H1 (cell line): ENCODE data around the gene EIF3B. TPM values are rescaled to one million over a fixed set of nuclear protein-coding genes. Genes with fewer than 3 reads are reported as not detected.

Experiments used
- CTCF ChIA-PET: fragments of 300-600 bp; sonication (Branson Sonifier 250); formaldehyde crosslinking; loops from one replicate; lab custom pipeline; 2021; ENCODE audit not compliant: partially characterized antibody; lab: Charles Lee
- POLR2A ChIA-PET: fragments of 300-600 bp; sonication (Branson Sonifier 250); formaldehyde crosslinking; loops from one replicate; lab custom pipeline; 2021; ENCODE audit warnings: inconsistent platforms; ENCODE audit not compliant: partially characterized antibody; lab: Charles Lee
- DNase-seq, 2 experiments: peaks; one replicate each; pipeline versions ENCODE4 v3.0.0 to v3.0.0-alpha.2; 2010 to 2022; ENCODE audit warnings: low spot score in 2 of 2, low read depth in 1 of 2, mixed read lengths in 1 of 2
- FAIRE-seq: peaks from 2 replicates; lab custom pipeline; 2011; peaks lifted over from hg19 to GRCh38; lab: Jason Lieb, UNC
- H2AFZ ChIP-seq: 2 replicates; pipeline ENCODE4 v1.8.1; 2012; ENCODE audit warnings: low read length, inconsistent platforms
- H2AK5ac ChIP-seq: 2 replicates; pipeline ENCODE4 v1.6.1; 2013; ENCODE audit warnings: low read depth, low read length
- H2BK120ac ChIP-seq: replicated peaks from 2 replicates; pipeline ENCODE3; 2013; ENCODE audit warnings: low read depth, low read length, inconsistent platforms
- H2BK12ac ChIP-seq: 2 replicates; pipeline ENCODE4 v1.6.1; 2013; ENCODE audit warnings: low read depth, low read length
- H2BK15ac ChIP-seq: 2 replicates; pipeline ENCODE4 v1.6.1; 2013; ENCODE audit warnings: low read length
- H2BK20ac ChIP-seq: 2 replicates; pipeline ENCODE4 v1.6.1; 2013; ENCODE audit warnings: low read length
- H2BK5ac ChIP-seq: 2 replicates; pipeline ENCODE4 v1.6.1; 2013; ENCODE audit warnings: low read depth, low read length
- H3K14ac ChIP-seq: 2 replicates; pipeline ENCODE4 v1.6.1; 2013; ENCODE audit warnings: inconsistent platforms; ENCODE audit not compliant: insufficient read length
- H3K18ac ChIP-seq: 2 replicates; pipeline ENCODE4 v1.6.1; 2013; ENCODE audit warnings: low read length; ENCODE audit errors: extremely low read depth
- H3K23ac ChIP-seq: 2 replicates; pipeline ENCODE4 v1.6.1; 2013; ENCODE audit warnings: inconsistent platforms; ENCODE audit not compliant: insufficient read length
- H3K23me2 ChIP-seq: 2 replicates; pipeline ENCODE4 v1.6.1; 2013; ENCODE audit warnings: low read depth, low read length
- H3K27ac ChIP-seq: 2 replicates; pipeline ENCODE4 v1.6.1; 2011; ENCODE audit warnings: low read depth, low read length, inconsistent platforms
- H3K27me3 ChIP-seq, 4 experiments: replicated peaks in 1 of 4; 1 replicate in 1 of 4; 2 replicates in 3 of 4; pipeline versions ENCODE4 v1.6.1 to v1.8.1; 2011 to 2013; ENCODE audit warnings: low read length in 3 of 4, mild to moderate bottlenecking in 3 of 4, inconsistent platforms in 2 of 4, mixed read lengths in 2 of 4, moderate library complexity in 1 of 4; ENCODE audit not compliant: control insufficient read depth in 3 of 4, insufficient read depth in 3 of 4; ENCODE audit errors: extremely low read depth in 1 of 4
- H3K36me3 ChIP-seq, 4 experiments: 2 replicates each; pipeline versions ENCODE4 v1.6.1 to v1.8.1; 2011 to 2013; ENCODE audit warnings: mild to moderate bottlenecking in 4 of 4, low read length in 3 of 4, moderate library complexity in 2 of 4, control low read depth in 1 of 4, inconsistent platforms in 1 of 4; ENCODE audit not compliant: insufficient read depth in 4 of 4, control insufficient read depth in 2 of 4
- H3K4ac ChIP-seq: replicated peaks from 2 replicates; pipeline ENCODE3; 2013; ENCODE audit warnings: low read length, low read depth, mixed read lengths, inconsistent platforms; ENCODE audit not compliant: insufficient read length
- H3K4me1 ChIP-seq, 4 experiments: replicated peaks in 1 of 4; 1 replicate in 1 of 4; 2 replicates in 3 of 4; pipeline versions ENCODE4 v1.6.1 to v1.8.1; 2011 to 2013; ENCODE audit warnings: low read length in 3 of 4, inconsistent platforms in 2 of 4, mixed read lengths in 1 of 4; ENCODE audit not compliant: insufficient read depth in 4 of 4, control insufficient read depth in 3 of 4
- H3K4me2 ChIP-seq, 2 experiments: 2 replicates each; pipeline versions ENCODE4 v1.6.1 to v1.8.1; 2011 to 2013; ENCODE audit warnings: low read depth in 2 of 2, low read length in 2 of 2, control low read depth in 1 of 2, inconsistent platforms in 1 of 2, mild to moderate bottlenecking in 1 of 2; ENCODE audit not compliant: insufficient read depth in 1 of 2
- H3K4me3 ChIP-seq, 4 experiments: fragments of 200-600, 300-600 bp in 1 of 4; sonication (generic), shearing (Covaris generic), sonication (Bioruptor Twin) in 1 of 4; 2 replicates each; pipeline versions ENCODE4 v1.5.1 to v1.8.1; 2011 to 2016; ENCODE audit warnings: low read length in 4 of 4, low read depth in 3 of 4, control low read depth in 2 of 4, inconsistent platforms in 2 of 4, mild to moderate bottlenecking in 2 of 4, mixed read lengths in 1 of 4, moderate library complexity in 1 of 4; ENCODE audit not compliant: insufficient read depth in 2 of 4; ENCODE audit errors: extremely low read depth in 1 of 4
- H3K56ac ChIP-seq: replicated peaks from 2 replicates; pipeline ENCODE3; 2013; ENCODE audit warnings: low read depth, mild to moderate bottlenecking, mixed read lengths, low read length, inconsistent platforms; ENCODE audit not compliant: insufficient read length
- H3K79me1 ChIP-seq: 2 replicates; pipeline ENCODE4 v1.6.1; 2013; ENCODE audit warnings: low read depth, low read length, control low read depth
- H3K79me2 ChIP-seq, 2 experiments: 2 replicates each; pipeline versions ENCODE4 v1.6.1 to v1.8.1; 2012 to 2013; ENCODE audit warnings: low read length in 2 of 2, mild to moderate bottlenecking in 2 of 2, inconsistent platforms in 1 of 2; ENCODE audit not compliant: insufficient read depth in 2 of 2, control insufficient read depth in 1 of 2
- H3K9ac ChIP-seq, 4 experiments: replicated peaks in 1 of 4; 1 replicate in 1 of 4; 2 replicates in 3 of 4; pipeline versions ENCODE4 v1.6.1 to v1.8.1; 2011 to 2013; ENCODE audit warnings: low read depth in 3 of 4, low read length in 3 of 4, control low read depth in 2 of 4, mild to moderate bottlenecking in 2 of 4, moderate library complexity in 2 of 4, inconsistent platforms in 1 of 4; ENCODE audit errors: extremely low read depth in 1 of 4
- H3K9me3 ChIP-seq, 2 experiments: 2 replicates each; pipeline versions ENCODE4 v1.6.1 to v1.8.1; 2012 to 2013; ENCODE audit warnings: mild to moderate bottlenecking in 2 of 2, moderate library complexity in 2 of 2, control low read depth in 1 of 2, inconsistent platforms in 1 of 2, low read depth in 1 of 2, low read length in 1 of 2, mixed read lengths in 1 of 2; ENCODE audit not compliant: insufficient read depth in 2 of 2
- H4K20me1 ChIP-seq, 2 experiments: replicated peaks in 1 of 2; 2 replicates each; pipeline versions ENCODE3 to v1.8.1; 2011 to 2013; ENCODE audit warnings: inconsistent platforms in 2 of 2, low read length in 2 of 2, mild to moderate bottlenecking in 1 of 2; ENCODE audit not compliant: insufficient read depth in 2 of 2, control insufficient read depth in 1 of 2
- H4K5ac ChIP-seq: 2 replicates; pipeline ENCODE4 v1.6.1; 2013; ENCODE audit warnings: low read length, low read depth, mixed read lengths, inconsistent platforms; ENCODE audit not compliant: insufficient read length
- H4K8ac ChIP-seq: 2 replicates; pipeline ENCODE4 v1.8.0; 2013; ENCODE audit warnings: mild to moderate bottlenecking, moderate library complexity, low read length, inconsistent platforms; ENCODE audit not compliant: insufficient read depth; ENCODE audit errors: extremely low read depth
- H4K91ac ChIP-seq: replicated peaks from 2 replicates; pipeline ENCODE3; 2013; ENCODE audit warnings: low read length, mixed read lengths, inconsistent platforms; ENCODE audit not compliant: insufficient read length
- CBX5 ChIP-seq: fragments of 300-800, 300-1000 bp; sonication (generic); IDR thresholded peaks from 2 replicates; pipeline ENCODE4 v1.7.1; 2016; ENCODE audit warnings: antibody characterized with exemption, low read length, low read depth
- FOSL1 ChIP-seq: IDR thresholded peaks from 2 replicates; pipeline ENCODE4 v1.6.1; 2011; ENCODE audit warnings: mild to moderate bottlenecking, low read depth, low read length, moderate library complexity; ENCODE audit not compliant: insufficient read depth
- HDAC2 ChIP-seq, 2 experiments: fragments of 300-600 bp in 1 of 2; sonication (generic) in 1 of 2; IDR thresholded peaks; 2 replicates each; pipeline ENCODE4 v1.6.1; 2011 to 2012; ENCODE audit warnings: low read depth in 2 of 2, low read length in 2 of 2, mild to moderate bottlenecking in 2 of 2, moderate library complexity in 2 of 2, borderline replicate concordance in 1 of 2, inconsistent platforms in 1 of 2
- PHF8 ChIP-seq: fragments of 200-600 bp; sonication (generic); conservative IDR thresholded peaks from 2 replicates; pipeline ENCODE4 v1.7.1; 2012; ENCODE audit warnings: low read depth, mild to moderate bottlenecking, inconsistent platforms, low read length, moderate library complexity
- POLR2AphosphoS5 ChIP-seq: IDR thresholded peaks from 2 replicates; pipeline ENCODE4 v1.6.1; 2011; ENCODE audit warnings: low read depth, low read length
- SP4 ChIP-seq: IDR thresholded peaks from 2 replicates; pipeline ENCODE4 v1.6.1; 2012; ENCODE audit warnings: low read length, inconsistent platforms
- TEAD4 ChIP-seq: IDR thresholded peaks from 2 replicates; pipeline ENCODE4 v1.6.1; 2012; ENCODE audit warnings: low read depth, low read length, inconsistent platforms, mixed read lengths
- WGBS, 2 experiments: shearing (Covaris generic) in 1 of 2; methylation state at CpG; one replicate each; pipeline versions ENCODE4 v1.1.6 to v1.1.7; 2013 to 2015; ENCODE audit warnings: low lambda C conversion rate in 2 of 2, mixed read lengths in 2 of 2, inconsistent platforms in 1 of 2, low coverage in 1 of 2, missing lambda C conversion rate in 1 of 2; ENCODE audit not compliant: insufficient replicate concordance in 2 of 2, insufficient coverage in 1 of 2, insufficient read length in 1 of 2; ENCODE audit errors: extremely low coverage in 1 of 2, missing lambda C conversion rate in 1 of 2; 5-methylcytosine and 5-hydroxymethylcytosine counted together
- polyA plus RNA-seq, 7 experiments: library from polyadenylated mRNA; depleted of rRNA in 3 of 7; stranded (reverse) in 5 of 7; unstranded in 2 of 7; fragments of >200 nt in 5 of 7; fragments of 200-250 nt in 2 of 7; gene quantifications; 1 replicate in 5 of 7; 2 replicates in 1 of 7; 4 replicates in 1 of 7; pipeline versions ENCODE4 v1.2.1 to v1.2.3, GENCODE V29; 2011 to 2013; ENCODE audit warnings: missing spikeins in 2 of 7, mixed read lengths in 2 of 7
- total RNA-seq: library from RNA; stranded (reverse); fragmentation: NEBNext Ultra II Directional; extraction: Animal tissue kit (Norgen Biotek cat#: 25700); gene quantifications from 2 replicates; pipeline ENCODE4 v1.2.1, GENCODE V29; 2021
- TF ChIP-seq, protein P1 (sequence below): IDR thresholded peaks from 2 replicates; pipeline ENCODE4 v1.6.1; 2012; ENCODE audit warnings: inconsistent platforms

Gene EIF3B
- total and polyA plus RNA-seq, 2 of the 8 experiments (the other 6 are each of a cell fraction or from before 2014, with no cell fraction given), result 167 to 316 TPM

DNA sequence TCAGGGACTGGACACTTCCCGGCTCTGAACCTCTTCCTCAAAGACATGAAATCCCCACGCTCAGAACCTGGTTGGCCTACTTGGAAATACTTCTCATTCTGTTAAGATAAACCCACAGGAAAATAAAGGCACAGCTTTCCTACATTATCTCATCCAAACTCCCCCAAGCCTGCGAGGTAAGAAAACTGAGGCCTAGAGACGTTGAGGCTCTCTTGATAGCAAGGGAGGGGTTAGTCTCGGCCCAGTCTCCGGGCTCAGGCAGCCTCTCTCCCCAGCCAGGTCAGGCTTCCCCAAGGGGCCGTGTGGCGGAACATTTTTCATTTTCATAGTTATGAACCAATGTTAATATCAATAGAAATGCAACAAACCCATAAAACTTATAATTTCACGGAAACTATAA, 4.6 kb upstream of the EIF3B start:
- Histone ChIP-seq H3K79me2 (peaks cover 2 to 60% of the 10 kb centered on the region in 2 experiments), H2BK15ac (no peak overlapping the region), H3K23ac (no peak overlapping the region), H3K56ac (no peak overlapping the region), H2BK5ac (no peak overlapping the region), H3K27ac (no peak overlapping the region), H3K27me3 (no peaks in the 10 kb centered on the region), H4K91ac (no peak overlapping the region), H3K9me3 (no peaks in the 10 kb centered on the region), H3K4me2 (no peak overlapping the region), H3K18ac (no peak overlapping the region), H3K79me1 (peaks cover 8% of the 10 kb centered on the region), H2AFZ (no peak overlapping the region), H3K9ac (no peak overlapping the region), H3K4ac (no peak overlapping the region), H2BK20ac (no peak overlapping the region), H3K14ac (no peak overlapping the region), H4K8ac (no peak overlapping the region), H2BK120ac (no peak overlapping the region), H3K4me3 (no peak overlapping the region), H2BK12ac (no peak overlapping the region), H3K36me3 (no peaks in the 10 kb centered on the region; a peak in 2 of 8 replicates), H4K5ac (no peak overlapping the region), H4K20me1 (peaks cover 0 to 3% of the 10 kb centered on the region in 2 experiments), H2AK5ac (no peak overlapping the region), H3K4me1 (peaks cover 0 to 1% (median 0%) of the 10 kb centered on the region in 4 experiments; a peak in 2 of 7 replicates), H3K23me2 (peaks cover 5% of the 10 kb centered on the region; the same call in 1 of the 2 replicates)
- 93% methylated on average over 9 of the region's 9 CpGs; no CpG with 5 or more reads in 1 of the 2 experiments for WGBS, 2 experiments
- FAIRE-seq (no peak), DNase-seq (no peak)
- POLR2A ChIA-PET, result interaction anchor here (0.6 to 1.7 kb wide), 8 partner anchors 11 to 125 kb away, joined by 3 to 7 read pairs (median 3); partner anchors contain the start of gene MAD1L1
- TF ChIP-seq FOSL1, result no peak
- no peak for TF ChIP-seq CBX5
- no peak for TF ChIP-seq HDAC2 (IDR thresholded peaks at IDR 0.05; ENCODE audit: borderline replicate concordance in 1 of 2, low read depth in 2 of 2, low read length in 2 of 2)
- no peak for TF ChIP-seq SP4
- TF ChIP-seq TEAD4, result no peak
- TF ChIP-seq, protein P1, sequence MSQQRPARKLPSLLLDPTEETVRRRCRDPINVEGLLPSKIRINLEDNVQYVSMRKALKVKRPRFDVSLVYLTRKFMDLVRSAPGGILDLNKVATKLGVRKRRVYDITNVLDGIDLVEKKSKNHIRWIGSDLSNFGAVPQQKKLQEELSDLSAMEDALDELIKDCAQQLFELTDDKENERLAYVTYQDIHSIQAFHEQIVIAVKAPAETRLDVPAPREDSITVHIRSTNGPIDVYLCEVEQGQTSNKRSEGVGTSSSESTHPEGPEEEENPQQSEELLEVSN, result no peak
- no peak for TF ChIP-seq POLR2AphosphoS5
- TF ChIP-seq PHF8, result no peak
- CTCF ChIA-PET, result interaction anchor here (1.3 kb wide), 1 partner anchor 30 kb away, joined by 3 read pairs; no protein-coding TSS in a partner anchor
